Measurements from ENCODE around the gene CHCHD6.

The CHCHD6 gene

GRCh38 chr3:126746395-126747177, 42.5 kb downstream of the CHCHD6 start:
- DNase-seq = peak; percentile 54

GRCh38 chr3:126747768-126748167, 43.7 kb downstream of the CHCHD6 start:
- no peak for DNase-seq

DNA sequence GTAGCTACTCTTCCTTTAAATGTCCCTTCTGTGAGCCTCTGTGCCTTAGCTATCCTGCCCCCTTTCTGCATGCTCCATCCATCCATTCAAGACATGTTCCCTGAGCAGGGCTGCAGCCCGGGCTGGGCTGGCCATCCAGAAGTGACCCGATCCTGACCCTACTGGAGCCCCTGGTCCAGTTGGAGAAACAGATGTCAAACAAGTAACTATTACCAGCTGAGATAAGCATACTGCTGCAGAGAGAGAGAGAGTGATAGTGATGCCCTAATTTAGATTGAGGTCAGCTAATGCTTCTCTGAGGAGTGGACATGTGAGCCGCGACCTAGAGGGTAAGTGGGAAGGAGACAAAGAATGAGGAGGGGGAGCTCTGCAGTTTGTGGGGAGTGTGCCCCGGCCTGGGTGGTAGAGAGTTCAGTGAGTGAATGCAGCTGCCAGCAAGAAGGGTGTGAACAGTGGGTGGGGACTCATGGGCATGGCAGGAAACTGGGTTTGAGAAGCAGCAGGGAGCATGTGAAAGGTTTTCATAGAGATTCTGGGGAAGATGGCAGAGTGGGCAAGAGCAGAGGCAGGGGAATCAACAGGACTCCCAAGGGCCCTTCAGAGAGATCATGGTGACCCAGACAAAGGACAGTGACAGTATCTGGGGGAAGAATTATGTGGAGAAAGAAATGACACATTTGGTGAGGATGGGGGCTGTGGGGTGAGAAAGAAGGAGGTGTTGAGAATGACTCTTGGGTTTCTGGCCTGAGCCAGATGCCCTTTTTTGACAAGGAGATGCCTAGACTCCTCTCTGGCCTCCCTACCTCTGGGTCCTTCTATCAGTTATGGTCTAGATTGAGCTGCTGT, 44.9 kb downstream of the CHCHD6 start:
- no peak for DNase-seq

DNA sequence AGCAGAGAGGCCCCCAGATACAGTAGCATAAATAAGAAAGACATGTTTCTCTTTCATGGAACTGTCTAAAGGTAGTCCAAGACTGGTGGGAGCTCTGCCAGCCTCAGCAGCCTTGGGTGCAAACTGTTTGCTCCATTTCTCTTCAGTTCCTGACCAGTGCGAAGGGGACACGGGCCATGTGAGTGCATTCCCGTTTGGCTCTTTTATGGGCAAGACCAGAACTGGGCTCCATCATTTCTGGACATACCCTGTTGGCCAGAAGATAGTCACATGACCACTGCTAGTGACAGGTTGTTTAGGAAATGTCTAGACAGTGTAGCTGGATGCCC, 45.5 kb downstream of the CHCHD6 start:
- DNase-seq = no peak

GRCh38 chr3:126749931-126750755, 46.1 kb downstream of the CHCHD6 start:
- no peak for DNase-seq

DNA sequence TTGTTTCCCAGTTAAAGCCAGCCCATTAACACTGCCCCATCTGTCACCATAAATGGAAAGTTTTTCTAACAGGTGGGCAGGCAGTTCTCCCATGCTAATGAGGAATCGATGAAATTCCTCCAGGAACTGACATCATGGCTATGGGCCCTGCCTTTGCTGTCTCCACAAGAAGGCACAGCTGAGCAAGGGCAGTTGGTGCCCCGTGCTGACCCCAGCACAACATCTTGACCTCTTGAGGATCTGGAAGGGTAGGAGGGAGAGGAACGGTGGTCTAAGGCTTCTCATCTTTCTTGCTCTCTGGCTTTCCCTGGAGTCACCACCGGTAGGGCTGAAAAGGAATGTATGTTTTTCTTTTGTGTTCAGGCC, 46.7 kb downstream of the CHCHD6 start:
- no peak for DNase-seq

- no peak for DNase-seq
Measured at GRCh38 chr3:126751611-126752302, 47.7 kb downstream of the CHCHD6 start.

- DNase-seq = peak; percentile 57
Measured at GRCh38 chr3:126752303-126753190, 48.5 kb downstream of the CHCHD6 start.

DNA sequence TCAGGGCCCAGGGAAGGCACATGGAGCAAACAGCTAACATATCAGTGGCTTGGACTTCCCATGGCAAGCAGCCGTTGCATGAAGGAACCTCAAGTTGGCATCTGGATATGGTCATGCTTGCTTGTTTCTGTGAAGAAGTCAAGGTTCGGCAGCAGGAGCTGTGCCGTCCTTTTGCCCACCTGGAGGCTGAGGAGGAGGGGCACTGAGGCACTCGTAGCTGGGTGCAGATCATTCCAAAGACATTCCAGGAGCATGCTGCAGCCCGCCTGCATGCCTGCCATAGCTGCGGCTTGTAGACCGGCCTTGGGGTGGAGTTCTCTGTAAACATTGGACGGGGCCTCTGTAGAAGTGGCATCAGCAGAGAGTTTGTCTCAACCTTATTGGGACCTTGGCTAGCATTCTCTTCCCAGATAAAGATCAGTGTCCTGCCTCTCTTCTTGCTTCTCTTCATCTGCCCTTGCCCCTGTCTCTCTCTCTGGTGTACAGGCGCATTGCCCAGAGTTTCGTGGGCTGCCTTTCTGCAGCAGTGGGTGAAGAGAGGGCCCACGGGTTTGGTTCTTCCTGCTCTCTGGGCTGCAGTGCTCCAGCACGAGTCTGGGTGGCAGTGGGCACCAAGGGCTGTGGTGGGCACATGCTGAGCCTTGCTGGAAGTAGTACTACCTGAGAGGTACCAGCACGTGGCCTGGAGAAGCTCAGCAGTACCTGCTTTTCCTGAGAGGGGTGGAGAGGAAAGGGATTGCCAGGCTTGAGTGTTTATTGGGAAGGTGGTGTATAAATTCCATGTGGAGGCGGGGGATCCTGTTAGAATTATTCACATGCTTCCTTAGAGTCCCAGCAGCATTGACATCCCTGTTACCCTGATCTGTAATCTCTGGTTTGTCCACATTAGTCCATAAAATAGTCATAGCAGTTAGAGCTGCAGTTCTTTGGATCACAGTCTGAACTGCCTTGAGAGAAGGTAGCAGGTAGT, 49.4 kb downstream of the CHCHD6 start:
- no peak for DNase-seq

GRCh38 chr3:126755866-126756265, 51.8 kb downstream of the CHCHD6 start:
- no peak for DNase-seq

DNA sequence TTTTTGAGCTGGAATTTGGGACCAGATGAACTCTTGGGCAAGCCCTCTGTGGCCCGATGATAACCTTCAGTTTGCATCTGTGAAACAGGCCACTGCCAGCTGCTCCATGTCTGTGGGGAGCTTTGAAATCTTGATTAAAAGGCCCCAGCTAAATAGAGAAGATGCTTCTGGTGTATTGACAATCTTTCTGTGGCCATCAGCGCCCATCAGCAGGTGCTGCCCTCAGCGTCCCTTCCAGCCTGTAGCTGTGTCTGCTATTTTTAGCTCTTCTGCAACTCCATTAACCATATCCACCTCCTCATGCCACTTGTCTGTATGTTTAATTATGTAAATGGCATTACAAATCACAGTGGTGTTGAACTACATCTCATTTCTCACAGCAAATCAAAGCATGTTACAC, 54.0 kb downstream of the CHCHD6 start:
- DNase-seq = no peak

DNA sequence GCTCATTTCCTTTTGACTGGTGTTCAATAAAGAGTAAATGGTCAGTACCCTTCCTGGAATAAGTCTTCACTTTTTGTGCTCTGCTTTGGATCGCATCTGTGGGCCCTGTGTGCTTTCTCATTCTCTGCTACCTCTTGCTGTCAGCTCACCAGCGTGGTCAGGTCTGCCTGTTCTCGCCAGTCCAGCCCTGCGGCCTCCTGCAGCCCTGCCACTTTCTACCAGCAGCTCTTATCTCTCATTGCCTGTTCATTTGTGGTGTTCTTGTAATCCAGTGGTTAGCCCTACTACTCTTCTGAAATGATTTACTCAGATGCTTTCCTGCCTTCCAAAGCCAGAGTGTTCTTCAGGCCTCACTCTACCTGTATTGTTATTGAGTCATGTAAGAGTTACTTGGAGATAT, 54.8 kb downstream of the CHCHD6 start:
- no peak for DNase-seq

DNA sequence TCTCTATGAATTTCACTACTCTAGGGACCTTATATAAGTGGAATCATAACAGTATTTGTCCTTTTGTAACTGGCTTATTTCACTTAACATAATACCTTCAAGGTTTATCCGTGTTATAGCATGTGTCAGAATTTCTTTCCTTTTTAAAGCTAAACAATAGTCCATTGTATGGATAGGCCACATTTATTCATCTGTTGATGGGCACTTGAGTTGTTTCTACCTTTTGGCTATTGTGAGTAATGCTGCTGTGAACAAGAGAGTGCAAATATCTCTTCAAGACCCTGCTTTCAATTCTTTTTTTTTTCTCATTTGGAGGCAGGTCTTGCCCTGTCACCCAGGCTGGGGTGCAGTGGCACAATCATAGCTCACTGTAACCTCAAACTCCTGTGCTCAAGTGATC, 56.5 kb downstream of the CHCHD6 start:
- DNase-seq = no peak

DNA sequence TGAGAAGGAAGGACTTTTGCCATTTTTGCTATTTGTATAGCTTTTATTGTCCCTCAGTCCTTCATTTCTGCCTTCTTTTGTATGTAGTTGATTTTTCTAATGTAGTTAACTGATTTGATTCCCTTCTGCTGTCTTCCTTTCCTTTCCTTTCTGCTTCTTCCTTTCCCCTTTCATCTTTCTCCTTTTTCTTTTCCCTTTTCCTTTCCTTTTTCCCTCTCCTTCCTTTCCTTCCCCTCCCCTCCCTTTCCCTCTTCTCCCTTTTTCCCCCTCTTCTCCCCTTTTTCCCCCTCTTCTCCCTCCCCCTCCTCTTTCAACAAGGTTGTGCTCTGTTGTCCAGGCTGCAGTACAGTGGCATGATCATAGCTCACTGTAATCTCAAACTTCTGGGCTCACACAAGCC, 59.0 kb downstream of the CHCHD6 start:
- no peak for DNase-seq

DNA sequence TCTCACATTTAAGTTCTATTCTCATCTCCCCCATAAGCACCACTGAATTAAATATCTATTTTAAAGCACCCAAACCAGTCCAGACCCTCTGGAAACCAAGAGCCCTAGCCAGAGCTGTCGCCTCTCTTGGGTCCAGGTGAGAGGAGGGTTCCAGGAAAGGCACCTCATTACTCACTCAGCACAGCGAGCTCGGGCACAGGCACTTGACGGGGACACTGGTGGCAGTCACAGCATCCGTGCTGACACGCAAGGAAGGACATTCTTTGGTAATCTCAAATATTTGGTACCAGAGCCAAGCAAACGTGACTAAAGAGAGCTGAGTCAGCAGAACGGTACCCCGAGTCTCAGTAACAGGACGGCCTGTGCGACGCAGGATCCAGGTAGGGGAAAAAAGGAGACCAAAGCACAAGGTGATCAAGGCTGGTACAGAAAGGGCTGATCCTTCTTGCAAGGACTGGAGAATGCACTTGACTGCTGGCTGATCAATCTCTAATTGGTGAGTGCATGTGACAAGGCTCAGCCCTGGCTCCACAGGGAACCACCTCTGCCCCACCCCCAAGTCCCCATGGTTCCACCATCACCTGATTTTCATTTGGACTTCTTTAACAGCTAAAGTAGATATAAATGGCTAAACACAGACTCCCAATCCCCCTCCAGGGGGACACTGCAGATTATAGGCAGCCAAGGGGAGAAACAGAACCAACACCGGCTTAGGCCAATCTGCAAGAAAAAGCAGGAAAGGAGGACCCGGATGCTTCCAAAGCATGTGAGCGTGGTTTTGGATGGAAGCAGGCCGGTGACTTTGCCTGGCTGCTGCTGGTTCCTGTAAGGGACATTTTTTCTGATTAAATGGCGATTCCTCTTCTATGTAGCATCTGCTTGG, 61.4 kb downstream of the CHCHD6 start:
- no peak for DNase-seq

GRCh38 chr3:126766653-126767052, 62.6 kb downstream of the CHCHD6 start:
- no peak for DNase-seq

DNA sequence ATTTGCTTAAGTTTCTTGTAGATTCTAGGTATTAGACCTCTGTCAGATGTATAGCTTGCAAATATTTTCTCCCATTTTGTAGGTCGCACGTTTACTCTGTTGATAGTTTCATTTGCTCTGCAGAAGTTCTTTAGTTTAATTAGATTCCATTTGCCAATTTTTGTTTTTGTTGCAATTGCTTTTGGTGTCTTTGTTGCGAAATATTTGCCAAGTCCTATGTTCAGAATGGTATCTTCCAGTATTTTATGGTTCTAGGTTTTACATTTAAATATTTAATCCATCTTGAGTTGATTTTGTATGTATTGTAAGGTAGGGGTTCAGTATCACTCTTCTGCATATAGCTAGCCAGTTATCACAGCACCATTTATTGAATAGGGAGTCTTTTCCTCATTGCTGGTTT, 64.9 kb downstream of the CHCHD6 start:
- no peak for DNase-seq

DNA sequence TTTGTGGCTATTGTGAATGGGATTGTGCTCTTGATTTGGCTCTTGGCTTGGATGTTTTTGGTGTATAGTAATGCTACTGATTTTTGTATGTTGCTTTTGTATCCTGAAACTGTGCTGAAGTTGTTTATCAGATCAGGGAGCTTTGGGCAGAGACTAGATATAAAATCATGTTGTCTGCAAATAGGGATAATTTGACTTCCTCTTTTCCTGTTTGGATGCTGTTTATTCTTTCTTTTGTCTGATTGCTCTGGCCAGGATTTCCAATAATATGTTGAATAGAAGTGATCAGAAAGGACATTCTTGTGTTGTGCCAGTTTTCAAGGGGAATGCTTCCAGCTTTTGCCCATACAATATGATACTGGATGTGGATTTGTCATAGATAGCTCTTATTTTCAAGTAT, 66.1 kb downstream of the CHCHD6 start:
- DNase-seq = no peak

- DNase-seq = no peak
Measured at GRCh38 chr3:126773167-126773566, 69.1 kb downstream of the CHCHD6 start.

DNA sequence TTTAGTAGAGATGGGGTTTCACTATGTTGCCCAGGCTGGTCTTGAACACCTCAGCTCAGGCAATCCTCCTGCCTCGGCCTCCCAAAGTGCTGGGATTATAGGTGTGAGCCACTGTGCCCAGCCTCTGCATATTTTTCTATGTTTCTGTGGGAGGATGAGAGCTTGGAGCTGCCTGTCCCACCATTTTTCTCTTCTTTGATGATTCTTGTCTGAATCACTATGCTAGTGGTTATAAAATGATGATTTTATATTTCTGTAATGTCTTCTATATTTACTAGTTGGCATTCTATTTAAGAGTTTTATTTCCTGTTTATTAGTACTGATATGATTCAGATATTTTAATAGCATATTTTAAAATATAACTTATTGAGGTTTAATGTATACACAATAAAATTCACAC, 69.7 kb downstream of the CHCHD6 start:
- DNase-seq = no peak

All from 8988T (cell line).